ENCODE measurements around the gene DYDC1.

DNA sequence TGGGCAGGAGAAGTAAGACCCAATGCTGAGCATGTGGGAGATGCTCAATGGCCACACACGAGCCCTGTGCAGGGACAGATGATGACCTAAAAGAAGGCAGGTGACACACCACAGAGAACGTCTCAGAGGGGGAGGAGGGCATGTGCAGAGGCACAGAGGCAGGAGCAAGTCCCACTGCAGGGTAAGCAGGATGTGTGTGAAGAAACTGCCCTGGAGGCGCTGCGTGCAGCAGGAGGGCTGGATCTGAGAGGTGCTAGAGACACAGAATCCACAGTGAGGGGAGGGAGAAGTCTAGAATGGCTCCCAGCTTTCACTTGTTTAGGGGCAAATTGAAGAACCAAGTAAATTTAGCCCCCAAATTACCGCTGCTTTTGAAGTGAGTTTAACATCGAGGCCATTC, 14.9 kb upstream of the DYDC1 start:
- TF ChIP-seq, protein P1, sequence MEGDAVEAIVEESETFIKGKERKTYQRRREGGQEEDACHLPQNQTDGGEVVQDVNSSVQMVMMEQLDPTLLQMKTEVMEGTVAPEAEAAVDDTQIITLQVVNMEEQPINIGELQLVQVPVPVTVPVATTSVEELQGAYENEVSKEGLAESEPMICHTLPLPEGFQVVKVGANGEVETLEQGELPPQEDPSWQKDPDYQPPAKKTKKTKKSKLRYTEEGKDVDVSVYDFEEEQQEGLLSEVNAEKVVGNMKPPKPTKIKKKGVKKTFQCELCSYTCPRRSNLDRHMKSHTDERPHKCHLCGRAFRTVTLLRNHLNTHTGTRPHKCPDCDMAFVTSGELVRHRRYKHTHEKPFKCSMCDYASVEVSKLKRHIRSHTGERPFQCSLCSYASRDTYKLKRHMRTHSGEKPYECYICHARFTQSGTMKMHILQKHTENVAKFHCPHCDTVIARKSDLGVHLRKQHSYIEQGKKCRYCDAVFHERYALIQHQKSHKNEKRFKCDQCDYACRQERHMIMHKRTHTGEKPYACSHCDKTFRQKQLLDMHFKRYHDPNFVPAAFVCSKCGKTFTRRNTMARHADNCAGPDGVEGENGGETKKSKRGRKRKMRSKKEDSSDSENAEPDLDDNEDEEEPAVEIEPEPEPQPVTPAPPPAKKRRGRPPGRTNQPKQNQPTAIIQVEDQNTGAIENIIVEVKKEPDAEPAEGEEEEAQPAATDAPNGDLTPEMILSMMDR (IDR thresholded peaks at IDR 0.05): no peak
- TF ChIP-seq POLR2A (IDR thresholded peaks at IDR 0.05): no peak

Measured in thyroid gland (tissue), 4 donors.